K562 (cell line): ENCODE data around the gene PSMD1. TPM values are rescaled to one million over a fixed set of nuclear protein-coding genes. Genes with fewer than 3 reads are reported as not detected.

Experiments used
- CBX8 ChIP-seq: fragments of 200-600 bp; sonication (generic); IDR thresholded peaks from 2 replicates; pipeline ENCODE4 v1.6.1; 2012; ENCODE audit warnings: borderline replicate concordance, mixed run types, low read depth, mild to moderate bottlenecking, moderate library complexity, mixed read lengths, low read length, control low read depth, inconsistent platforms; ENCODE audit not compliant: poor library complexity, severe bottlenecking; ENCODE audit errors: extremely low read depth
- DIDO1 ChIP-seq: fragments of 450-650 bp; IDR thresholded peaks from 2 replicates; pipeline ENCODE4 v1.6.1; 2016; ENCODE audit warnings: low read depth, missing biosample characterization, missing genetic modification characterization
- EHMT2 ChIP-seq: fragments of 450-650 bp; IDR thresholded peaks from 2 replicates; pipeline ENCODE4 v1.6.1; 2018; ENCODE audit warnings: antibody characterized with exemption
- FOXM1 ChIP-seq, 2 experiments: fragments of 450-650 bp in 1 of 2; sonication (generic) in 1 of 2; formaldehyde crosslinking in 1 of 2; IDR thresholded peaks; 2 replicates each; pipeline versions ENCODE4 v1.6.1 to v1.9.0; 2017 to 2022; ENCODE audit warnings: low read depth in 2 of 2, mild to moderate bottlenecking in 2 of 2, missing genetic modification reagents in 1 of 2, moderate library complexity in 1 of 2
- HMGN3 ChIP-seq: IDR thresholded peaks from 2 replicates; pipeline ENCODE4 v1.6.1; 2011; ENCODE audit warnings: borderline replicate concordance, low read depth, mild to moderate bottlenecking, mixed read lengths, low read length; ENCODE audit not compliant: insufficient read length; ENCODE audit errors: extremely low read depth
- JUND ChIP-seq, 2 experiments: IDR thresholded peaks; 2 replicates in 1 of 2; 3 replicates in 1 of 2; pipeline ENCODE4 v1.6.1; 2011; ENCODE audit warnings: borderline replicate concordance in 2 of 2, low read depth in 2 of 2, low read length in 2 of 2, improper control_type of control experiment in 1 of 2, missing biosample characterization in 1 of 2, missing genetic modification characterization in 1 of 2, missing genetic modification reagents in 1 of 2
- KDM1A ChIP-seq, 2 experiments: fragments of 450-650 bp; IDR thresholded peaks; 2 replicates each; pipeline ENCODE4 v1.6.1; 2016; ENCODE audit warnings: mild to moderate bottlenecking in 2 of 2
- KLF1 ChIP-seq: fragments of 450-650 bp; IDR thresholded peaks from 2 replicates; pipeline ENCODE4 v1.6.1; 2016; ENCODE audit warnings: missing genetic modification characterization, missing compliant biosample characterization
- MTA3 ChIP-seq: fragments of 450-650 bp; formaldehyde crosslinking; IDR thresholded peaks from 2 replicates; pipeline ENCODE4 v1.6.1; 2017; ENCODE audit warnings: mild to moderate bottlenecking, borderline replicate concordance
- NFE2L1 ChIP-seq: fragments of 450-650 bp; IDR thresholded peaks from 2 replicates; pipeline ENCODE4 v1.6.1; 2016; ENCODE audit warnings: missing genetic modification characterization, low read depth, mild to moderate bottlenecking, missing compliant biosample characterization, moderate library complexity, borderline replicate concordance
- NONO ChIP-seq, 2 experiments: fragments of 200-400 bp in 1 of 2; fragments of 450-650 bp in 1 of 2; formaldehyde crosslinking in 1 of 2; IDR thresholded peaks; 2 replicates each; pipeline ENCODE4 v1.6.1; 2017; ENCODE audit warnings: low read depth in 2 of 2, mild to moderate bottlenecking in 2 of 2, moderate library complexity in 2 of 2, low read length in 1 of 2
- PML ChIP-seq: IDR thresholded peaks from 2 replicates; pipeline ENCODE4 v1.6.1; 2012; ENCODE audit warnings: low read length, inconsistent platforms
- RBFOX2 ChIP-seq: fragments of 200-400 bp; formaldehyde crosslinking; IDR thresholded peaks from 2 replicates; pipeline ENCODE4 v1.6.1; 2017; ENCODE audit warnings: low read depth, mild to moderate bottlenecking, low read length, moderate library complexity
- RCOR1 ChIP-seq, 2 experiments: IDR thresholded peaks; 2 replicates each; pipeline ENCODE4 v1.6.1; 2012; ENCODE audit warnings: low read depth in 2 of 2, low read length in 2 of 2, borderline replicate concordance in 1 of 2, improper control_type of control experiment in 1 of 2
- RFX5 ChIP-seq: IDR thresholded peaks from 2 replicates; pipeline ENCODE4 v1.6.1; 2011; ENCODE audit warnings: low read depth, mild to moderate bottlenecking, improper control_type of control experiment, low read length
- SMARCE1 ChIP-seq: fragments of 450-650 bp; IDR thresholded peaks from 2 replicates; pipeline ENCODE4 v1.7.1; 2016; ENCODE audit warnings: mild to moderate bottlenecking
- SRSF1 ChIP-seq: fragments of 200-400 bp; formaldehyde crosslinking; IDR thresholded peaks from 2 replicates; pipeline ENCODE4 v1.6.1; 2017; ENCODE audit warnings: mild to moderate bottlenecking, low read depth, low read length, moderate library complexity
- TRIM28 ChIP-seq: fragments of 450-650 bp; IDR thresholded peaks from 2 replicates; pipeline ENCODE4 v1.6.1; 2017
- YBX1 ChIP-seq: fragments of 450-650 bp; IDR thresholded peaks from 2 replicates; pipeline ENCODE4 v1.7.1; 2016; ENCODE audit warnings: mild to moderate bottlenecking
- ZNF165 ChIP-seq: fragments of 250-450 bp; sonication (Bioruptor Pico); IDR thresholded peaks from 2 replicates; pipeline ENCODE4 v1.4.0; 2020; ENCODE audit warnings: borderline replicate concordance
- ZNF354B ChIP-seq: fragments of 250-450 bp; sonication (Bioruptor Pico); IDR thresholded peaks from 2 replicates; pipeline ENCODE4 v1.4.0; 2020
- ZNF384 ChIP-seq: IDR thresholded peaks from 2 replicates; pipeline ENCODE4 v1.6.1; 2012; ENCODE audit warnings: low read depth, low read length, improper control_type of control experiment
- ZNF695 ChIP-seq: fragments of 450-650 bp; formaldehyde crosslinking; IDR thresholded peaks from 2 replicates; pipeline ENCODE4 v1.4.0; 2020; ENCODE audit warnings: mild to moderate bottlenecking, moderate library complexity
- ZNF77 ChIP-seq: fragments of 250-450 bp; sonication (Bioruptor Pico); IDR thresholded peaks from 2 replicates; pipeline ENCODE4 v1.5.0; 2020
- ZNF780A ChIP-seq: fragments of 250-450 bp; sonication (Bioruptor Pico); IDR thresholded peaks from 2 replicates; pipeline ENCODE4 v1.5.0; 2021; ENCODE audit warnings: mild to moderate bottlenecking
- polyA plus RNA-seq, 8 experiments: library from polyadenylated mRNA; depleted of rRNA in 4 of 8; stranded (reverse) in 5 of 8; unstranded in 3 of 8; fragments of >200 nt; fragmentation: Nextera tagmentation in 2 of 8; fragmentation: Illumina TruSeq in 1 of 8; extraction: Ambion mirVana in 2 of 8; extraction: Trizol in 1 of 8; gene quantifications; 2 replicates each; pipeline versions ENCODE4 v1.2.1 to v1.2.3, GENCODE V29; 2011 to 2014; ENCODE audit warnings: inconsistent platforms in 1 of 8, missing spikeins in 1 of 8
- total RNA-seq, 7 experiments: library from RNA; depleted of rRNA in 6 of 7; stranded (reverse); fragments of >200 nt in 6 of 7; fragmentation: Illumina TruSeq in 2 of 7; extraction: Trizol in 2 of 7; gene quantifications; 2 replicates each; pipeline versions ENCODE4 v1.2.1 to v1.2.3, GENCODE V29; 2011 to 2021; ENCODE audit warnings: low replicate concordance in 1 of 7
- TF ChIP-seq, protein P1 (sequence below): fragments of 250-450 bp; sonication (Bioruptor Pico); IDR thresholded peaks from 2 replicates; pipeline ENCODE4 v1.9.0; 2021; ENCODE audit warnings: mild to moderate bottlenecking
- TF ChIP-seq, protein P2 (sequence below): IDR thresholded peaks from 3 replicates; pipeline ENCODE4 v1.6.1; 2011; ENCODE audit warnings: borderline replicate concordance, mild to moderate bottlenecking; ENCODE audit not compliant: insufficient read length, insufficient read depth
- TF ChIP-seq, protein P3 (sequence below): fragments of 250-450 bp; sonication (Bioruptor Pico); IDR thresholded peaks from 2 replicates; pipeline ENCODE4 v1.5.0; 2021

The PSMD1 gene
- total and polyA plus RNA-seq, 9 of the 15 experiments (the other 6 are each of a cell fraction or from before 2014, with no cell fraction given), result 100 to 257 (median 147) TPM

DNA sequence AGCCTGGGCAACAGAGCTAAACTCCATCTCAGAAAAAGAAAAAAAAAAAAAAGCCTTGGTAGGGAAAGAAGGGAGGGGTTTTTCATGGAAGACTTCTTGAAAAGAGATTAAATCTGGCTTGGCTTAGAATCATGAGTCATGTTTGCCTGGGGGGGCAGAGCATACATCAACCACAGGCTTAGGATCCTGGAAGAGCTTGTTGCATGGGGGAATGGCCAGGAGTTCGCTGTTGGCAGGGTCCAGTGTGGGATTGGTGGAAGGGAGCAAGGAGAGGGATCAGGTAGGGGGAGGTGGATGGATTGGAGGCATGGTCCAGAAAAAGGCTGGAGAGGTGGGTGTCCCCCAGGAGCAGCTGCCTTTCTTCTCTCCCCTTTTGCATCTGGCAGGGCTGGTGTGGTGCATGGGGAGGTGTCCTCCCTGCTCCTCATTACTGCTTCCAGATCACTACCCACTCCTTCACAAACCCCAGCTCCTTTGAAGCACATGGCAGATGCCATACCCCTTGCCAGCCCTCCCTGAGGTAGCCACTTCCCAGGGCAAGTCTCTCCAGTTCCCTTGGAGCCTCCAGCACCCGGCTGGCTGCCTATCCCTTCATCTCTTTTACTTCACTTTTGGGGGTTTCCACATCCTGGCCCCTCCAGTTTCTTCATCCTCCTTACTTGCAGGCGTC lies 144.3 kb downstream of the PSMD1 start (continued):
- TF ChIP-seq JUND (IDR thresholded peaks at IDR 0.05; ENCODE audit: borderline replicate concordance, low read depth, low read length) (peak; percentile 94), JUND (tag; IDR thresholded peaks at IDR 0.05; ENCODE audit: borderline replicate concordance, low read depth, low read length) (peak; percentile 91; the same call in 2 of the 3 replicates), KDM1A (IDR thresholded peaks at IDR 0.05) (0 out of 4 replicates have a peak, but pooled peaks of 1 of the 2 experiments have one; percentile 10), SMARCE1 (peak; percentile 85), ZNF165 (CRISPR knock-in tag) (no peak), NONO (IDR thresholded peaks at IDR 0.05; ENCODE audit: low read depth in 2 of 2, low read length in 1 of 2) (no peak), ZNF780A (CRISPR knock-in tag) (no peak), ZNF695 (no peak), NFE2L1 (no peak), KLF1 (tag) (no peak), RCOR1 (IDR thresholded peaks at IDR 0.05; ENCODE audit: borderline replicate concordance in 1 of 2, low read depth in 2 of 2, low read length in 2 of 2) (peak in 1 of 2 experiments; percentile 76; a peak in 2 of 4 replicates), ZNF77 (CRISPR knock-in tag) (no peak), TRIM28 (no peak), ZNF384 (peak; percentile 76), PML (no peak), SRSF1 (no peak), EHMT2 (peak; percentile 38; the same call in 1 of the 2 replicates), RBFOX2 (no peak), MTA3 (no peak), HMGN3 (no peak), FOXM1 (IDR thresholded peaks at IDR 0.05; ENCODE audit: low read depth) (no peak), FOXM1 (CRISPR knock-in tag; IDR thresholded peaks at IDR 0.05; ENCODE audit: low read depth) (no peak), RFX5 (no peak), DIDO1 (no peak), ZNF354B (CRISPR knock-in tag) (no peak), YBX1 (no peak), CBX8 (no peak)
- TF ChIP-seq, protein P1, sequence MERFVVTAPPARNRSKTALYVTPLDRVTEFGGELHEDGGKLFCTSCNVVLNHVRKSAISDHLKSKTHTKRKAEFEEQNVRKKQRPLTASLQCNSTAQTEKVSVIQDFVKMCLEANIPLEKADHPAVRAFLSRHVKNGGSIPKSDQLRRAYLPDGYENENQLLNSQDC (CRISPR knock-in tag), result no peak
- TF ChIP-seq, protein P2, sequence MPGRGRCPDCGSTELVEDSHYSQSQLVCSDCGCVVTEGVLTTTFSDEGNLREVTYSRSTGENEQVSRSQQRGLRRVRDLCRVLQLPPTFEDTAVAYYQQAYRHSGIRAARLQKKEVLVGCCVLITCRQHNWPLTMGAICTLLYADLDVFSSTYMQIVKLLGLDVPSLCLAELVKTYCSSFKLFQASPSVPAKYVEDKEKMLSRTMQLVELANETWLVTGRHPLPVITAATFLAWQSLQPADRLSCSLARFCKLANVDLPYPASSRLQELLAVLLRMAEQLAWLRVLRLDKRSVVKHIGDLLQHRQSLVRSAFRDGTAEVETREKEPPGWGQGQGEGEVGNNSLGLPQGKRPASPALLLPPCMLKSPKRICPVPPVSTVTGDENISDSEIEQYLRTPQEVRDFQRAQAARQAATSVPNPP, result no peak
- TF ChIP-seq, protein P3, sequence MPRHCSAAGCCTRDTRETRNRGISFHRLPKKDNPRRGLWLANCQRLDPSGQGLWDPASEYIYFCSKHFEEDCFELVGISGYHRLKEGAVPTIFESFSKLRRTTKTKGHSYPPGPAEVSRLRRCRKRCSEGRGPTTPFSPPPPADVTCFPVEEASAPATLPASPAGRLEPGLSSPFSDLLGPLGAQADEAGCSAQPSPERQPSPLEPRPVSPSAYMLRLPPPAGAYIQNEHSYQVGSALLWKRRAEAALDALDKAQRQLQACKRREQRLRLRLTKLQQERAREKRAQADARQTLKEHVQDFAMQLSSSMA, result no peak
